Left ventricle myocardium inferior (tissue), 1 donor: ENCODE data around the gene MYL10. TPM values are rescaled to one million over a fixed set of nuclear protein-coding genes. Genes with fewer than 3 reads are reported as not detected.
"Not testable (repeated sequence)": the region's sequence is repeated elsewhere in the genome, so short reads cannot be mapped to it uniquely, and the experiment has no call there.

Experiments
- DNase-seq: peaks from one replicate; pipeline ENCODE4 v3.0.0-alpha.2; 2020
- H3K27ac ChIP-seq: fragments of 200-600 bp; replicated peaks from 2 replicates; pipeline ENCODE4 v1.8.0; 2021
- H3K27me3 ChIP-seq: fragments of 200-600 bp; 2 replicates; pipeline ENCODE4 v1.8.0; 2021; ENCODE audit warnings: low read depth
- H3K36me3 ChIP-seq: fragments of 200-600 bp; 2 replicates; pipeline ENCODE4 v1.8.0; 2021
- H3K4me1 ChIP-seq: fragments of 200-600 bp; 2 replicates; pipeline ENCODE4 v1.8.0; 2021
- H3K4me3 ChIP-seq: fragments of 200-600 bp; 2 replicates; pipeline ENCODE4 v1.8.0; 2021; ENCODE audit warnings: mild to moderate bottlenecking, moderate library complexity
- H3K9me3 ChIP-seq: fragments of 200-600 bp; replicated peaks from 2 replicates; pipeline ENCODE4 v1.8.0; 2021
- intact Hi-C: fragments of 100-400 bp; cut with micrococcal nuclease; formaldehyde crosslinking; loops from one replicate; pipeline ENCODE4 v1.11.0; 2022
- total RNA-seq: library from RNA; stranded (reverse); fragmentation: NEBNext Ultra II Directional; extraction: Animal tissue kit (Norgen Biotek cat#: 25700); gene quantifications from one replicate; pipeline ENCODE4 v1.2.1, GENCODE V29; 2021
- TF ChIP-seq, protein P1 (sequence below): fragments of 200-600 bp; IDR thresholded peaks from 2 replicates; pipeline ENCODE4 v1.8.0; 2021; ENCODE audit warnings: antibody characterized with exemption, mild to moderate bottlenecking, borderline replicate concordance
- donor health status: DM: no; HTN: yes; CAD: no; lungs with severe emphysema.

The MYL10 gene
- total RNA-seq, 1 donor from 2014 or later = not detected

DNA sequence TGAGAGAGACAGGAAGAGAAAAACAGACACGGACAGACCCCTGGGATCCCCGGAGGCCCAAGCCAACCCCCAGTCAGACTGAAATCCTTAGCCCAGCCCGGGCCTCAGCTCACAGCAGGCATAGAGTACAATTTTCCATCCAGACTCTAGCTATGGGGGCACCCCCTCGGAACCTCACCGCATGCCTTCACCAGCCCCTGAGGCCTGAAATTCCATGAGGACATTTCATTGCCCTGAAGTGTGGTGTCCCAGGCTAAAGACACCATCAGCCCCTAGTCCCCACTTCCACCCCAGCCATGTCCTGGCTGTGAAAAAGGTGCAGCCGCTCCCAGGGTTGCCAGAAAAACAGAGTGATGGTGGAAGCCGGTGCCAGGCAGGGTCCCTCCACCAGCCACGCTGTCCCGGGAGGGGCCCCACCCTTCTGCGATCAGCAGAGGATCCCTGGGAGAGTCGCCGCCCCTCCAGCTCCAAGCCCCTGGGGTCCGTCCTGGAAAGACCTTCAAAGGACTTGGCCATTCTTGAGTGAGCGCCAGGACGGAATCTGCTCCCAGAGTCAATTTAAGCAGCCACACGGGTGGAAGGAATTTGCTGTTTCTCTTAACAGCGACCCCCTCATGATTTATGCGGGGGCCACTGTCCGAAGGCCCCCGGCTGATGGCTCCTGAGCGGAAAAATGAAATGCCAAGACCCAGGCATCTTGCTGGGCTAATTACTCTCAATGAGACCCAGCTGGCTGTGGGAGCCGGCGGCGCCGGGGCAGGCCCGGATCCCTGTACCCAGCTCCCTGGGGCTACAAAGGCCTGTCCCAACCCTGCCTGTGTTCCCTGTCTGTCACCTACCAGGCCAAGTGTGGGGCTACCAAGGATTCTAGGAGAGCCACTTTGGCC is 23.2 kb downstream of the MYL10 start:
- intact Hi-C loops = no loop called here

DNA sequence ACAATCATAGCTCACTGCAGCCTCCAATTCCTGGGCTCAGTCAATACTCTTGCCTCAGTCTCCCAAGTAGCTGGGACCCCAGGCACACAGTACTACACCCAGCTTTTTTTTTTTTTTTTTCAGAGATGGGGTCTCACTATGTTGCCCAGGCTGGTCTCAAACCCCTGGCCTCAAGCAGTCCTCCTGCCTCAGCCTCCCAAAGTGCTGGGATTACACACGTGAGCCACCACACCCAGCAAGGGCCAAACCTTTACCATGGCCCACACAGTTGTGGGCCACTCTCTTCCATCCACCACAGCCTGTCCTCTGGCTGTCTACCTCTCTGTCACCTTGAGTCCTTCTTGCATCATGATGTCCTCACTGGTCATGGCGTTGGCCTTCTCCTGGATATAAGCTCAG is 24.2 kb downstream of the MYL10 start:
- intact Hi-C loops, H3K27ac ChIP-seq, H3K36me3 ChIP-seq, H3K9me3 ChIP-seq, H3K4me1 ChIP-seq, H3K4me3 ChIP-seq, DNase-seq: not testable (repeated sequence)
- H3K27me3 ChIP-seq = peaks cover 20% of the 10 kb centered on the region

More for the DNA sequence above, 23.2 kb downstream of the MYL10 start:
- no peak overlapping the region for H3K4me3 ChIP-seq
- peaks cover 6% of the 10 kb centered on the region for H3K4me1 ChIP-seq
- TF ChIP-seq, protein P1, sequence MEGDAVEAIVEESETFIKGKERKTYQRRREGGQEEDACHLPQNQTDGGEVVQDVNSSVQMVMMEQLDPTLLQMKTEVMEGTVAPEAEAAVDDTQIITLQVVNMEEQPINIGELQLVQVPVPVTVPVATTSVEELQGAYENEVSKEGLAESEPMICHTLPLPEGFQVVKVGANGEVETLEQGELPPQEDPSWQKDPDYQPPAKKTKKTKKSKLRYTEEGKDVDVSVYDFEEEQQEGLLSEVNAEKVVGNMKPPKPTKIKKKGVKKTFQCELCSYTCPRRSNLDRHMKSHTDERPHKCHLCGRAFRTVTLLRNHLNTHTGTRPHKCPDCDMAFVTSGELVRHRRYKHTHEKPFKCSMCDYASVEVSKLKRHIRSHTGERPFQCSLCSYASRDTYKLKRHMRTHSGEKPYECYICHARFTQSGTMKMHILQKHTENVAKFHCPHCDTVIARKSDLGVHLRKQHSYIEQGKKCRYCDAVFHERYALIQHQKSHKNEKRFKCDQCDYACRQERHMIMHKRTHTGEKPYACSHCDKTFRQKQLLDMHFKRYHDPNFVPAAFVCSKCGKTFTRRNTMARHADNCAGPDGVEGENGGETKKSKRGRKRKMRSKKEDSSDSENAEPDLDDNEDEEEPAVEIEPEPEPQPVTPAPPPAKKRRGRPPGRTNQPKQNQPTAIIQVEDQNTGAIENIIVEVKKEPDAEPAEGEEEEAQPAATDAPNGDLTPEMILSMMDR = no peak
- H3K27ac ChIP-seq = no peak overlapping the region
- DNase-seq = no peak
- H3K9me3 ChIP-seq = no peaks in the 10 kb centered on the region
- no peaks in the 10 kb centered on the region for H3K36me3 ChIP-seq
- H3K27me3 ChIP-seq = peaks cover 20% of the 10 kb centered on the region

DNA sequence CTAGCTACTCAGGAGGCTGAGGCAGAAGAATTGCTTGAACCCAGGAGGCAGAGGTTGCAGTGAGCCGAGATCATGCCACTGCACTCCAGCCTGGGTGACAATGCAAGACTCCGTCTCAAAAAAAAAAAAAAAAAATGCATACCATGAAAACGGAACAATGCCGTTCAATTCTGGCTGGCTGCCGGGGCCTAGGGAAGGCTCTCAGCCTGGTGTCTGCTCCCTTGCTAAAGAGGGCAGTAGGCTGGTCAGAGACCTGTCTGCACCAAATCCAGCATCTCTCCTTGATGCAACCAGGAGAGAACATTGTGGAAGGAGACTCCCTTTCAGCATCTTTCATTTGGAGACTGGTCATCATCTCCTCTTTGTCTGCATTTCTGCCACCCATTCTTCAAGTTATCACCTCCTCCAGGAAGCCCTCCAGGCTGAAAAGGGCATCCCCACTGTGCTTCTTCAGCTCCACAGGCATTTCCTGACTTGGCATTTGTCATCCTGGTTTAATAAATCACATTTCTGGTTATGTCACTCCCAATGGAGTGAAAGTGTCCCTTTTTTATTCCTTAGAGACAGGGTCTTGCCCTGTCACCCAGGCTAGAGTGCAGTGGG is 24.7 kb downstream of the MYL10 start:
- intact Hi-C loops = no loop called here
- H3K27me3 ChIP-seq = peaks cover 20% of the 10 kb centered on the region
- no peaks in the 10 kb centered on the region for H3K36me3 ChIP-seq
- no peak for DNase-seq
- no peak overlapping the region for H3K27ac ChIP-seq
- no peaks in the 10 kb centered on the region for H3K9me3 ChIP-seq
- H3K4me3 ChIP-seq = no peak overlapping the region
- peaks cover 6% of the 10 kb centered on the region for H3K4me1 ChIP-seq
- TF ChIP-seq, protein P1 = no peak

DNA sequence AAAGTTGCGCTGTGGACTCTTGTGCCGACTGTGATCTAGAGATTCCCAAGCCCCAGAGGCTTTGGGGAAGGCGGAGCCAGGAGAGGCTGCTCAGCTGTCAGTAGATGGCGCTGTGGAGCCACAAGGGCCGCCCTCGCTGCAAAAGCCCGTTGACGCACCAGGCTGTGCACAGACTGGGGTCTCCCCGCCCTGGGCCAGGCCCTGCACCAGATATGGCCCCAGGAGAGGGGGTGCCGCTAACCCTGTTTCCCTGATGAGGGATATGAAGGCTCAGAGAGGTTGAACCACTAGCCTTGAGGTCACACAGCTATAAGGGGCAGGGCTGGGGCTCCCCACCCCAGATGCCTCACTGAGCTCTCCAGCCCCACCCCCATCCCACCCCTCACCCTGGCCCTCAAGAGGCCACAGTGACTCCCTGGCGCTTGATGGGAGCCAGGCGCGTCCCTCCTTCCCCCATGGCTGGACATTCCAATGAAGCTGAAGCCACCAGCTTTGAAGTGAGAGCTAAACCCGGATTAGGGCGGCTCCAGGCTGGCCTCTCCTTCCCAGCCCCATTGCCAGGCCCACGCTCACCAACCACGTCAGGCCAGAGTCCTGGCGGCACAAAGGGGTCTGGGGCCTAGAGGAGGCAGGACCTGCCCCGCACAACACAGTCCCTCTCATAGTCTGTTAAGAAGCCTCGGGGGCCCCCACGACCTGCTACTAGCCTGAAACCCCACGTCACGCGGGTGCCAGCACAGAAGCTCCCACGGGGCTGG is 26.4 kb downstream of the MYL10 start:
- intact Hi-C loops = no loop called here
- H3K4me1 ChIP-seq = peaks cover 6% of the 10 kb centered on the region
- no peak overlapping the region for H3K4me3 ChIP-seq
- DNase-seq = peak; percentile 72
- H3K27me3 ChIP-seq = peaks cover 20% of the 10 kb centered on the region
- TF ChIP-seq, protein P1 = peak; percentile 93
- H3K27ac ChIP-seq = no peak overlapping the region
- no peaks in the 10 kb centered on the region for H3K9me3 ChIP-seq
- H3K36me3 ChIP-seq = no peaks in the 10 kb centered on the region

DNA sequence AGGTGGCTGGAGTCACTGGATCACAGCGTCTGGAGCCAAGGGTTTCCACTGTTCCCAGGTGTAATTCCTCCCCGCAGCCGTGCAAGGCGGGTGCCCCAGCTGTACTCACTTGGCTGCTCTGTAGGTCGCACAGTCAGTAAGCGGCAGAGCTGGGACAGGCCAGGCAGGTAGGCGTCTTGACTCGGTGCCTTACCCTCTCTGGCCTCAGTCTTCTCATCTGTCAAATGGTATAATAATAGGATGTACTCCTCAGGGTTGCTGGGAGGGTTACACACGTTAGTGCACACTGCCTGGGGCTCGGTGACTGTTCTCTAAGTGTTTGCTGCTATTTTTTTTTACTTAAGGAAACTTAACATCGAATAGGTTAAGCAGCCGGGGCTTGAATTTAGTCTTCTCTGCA is 27.0 kb downstream of the MYL10 start:
- Histone ChIP-seq H3K27ac (no peak overlapping the region), H3K36me3 (no peaks in the 10 kb centered on the region), H3K27me3 (peaks cover 20% of the 10 kb centered on the region), H3K9me3 (no peaks in the 10 kb centered on the region), H3K4me3 (no peak overlapping the region), H3K4me1 (peaks cover 6% of the 10 kb centered on the region)
- intact Hi-C loops = no loop called here
- TF ChIP-seq, protein P1 = no peak
- DNase-seq = no peak
